Neural cell (in vitro differentiated cells): ENCODE data around the gene ADRA1B.

ENCODE experiments used
- CTCF ChIP-seq: fragments of 450-650 bp; IDR thresholded peaks from 2 replicates; pipeline ENCODE4 v1.5.1; 2014; ENCODE audit warnings: antibody characterized with exemption, mild to moderate bottlenecking, moderate library complexity; ENCODE audit not compliant: poor library complexity, severe bottlenecking
- EZH2 ChIP-seq: fragments of 200-600, 300-800 bp; shearing (Covaris generic), sonication (generic); IDR thresholded peaks from 2 replicates; pipeline ENCODE4 v1.6.1; 2014; ENCODE audit warnings: antibody characterized with exemption, low read length, borderline replicate concordance, mild to moderate bottlenecking; ENCODE audit not compliant: insufficient read depth, poor library complexity, severe bottlenecking

DNA sequence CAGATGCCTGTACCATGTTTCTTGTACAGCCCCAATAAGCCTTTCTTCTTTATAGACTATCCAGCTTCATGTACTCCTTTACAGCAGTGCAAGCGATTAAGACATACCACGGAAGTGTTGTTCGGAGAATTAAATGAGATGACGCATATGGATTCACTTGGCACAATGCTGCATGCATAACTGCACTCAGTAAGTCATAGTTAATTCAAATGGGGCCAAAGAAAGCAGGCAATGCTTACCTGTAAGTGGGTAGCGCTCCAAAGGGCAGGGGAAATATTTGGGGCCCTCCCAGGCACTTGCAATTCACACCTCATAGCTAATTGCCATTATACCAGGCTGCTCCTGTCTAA, 7.7 kb upstream of the ADRA1B start:
- TF ChIP-seq CTCF (no peak), EZH2 (no peak)
